HG03565 (cell line): ENCODE data around the gene ABCE1.

ENCODE experiments used
- ATAC-seq: cut with Tn5 transposase; IDR thresholded peaks from one replicate; pipeline ENCODE4 v1.9.1; 2021; ENCODE audit warnings: mild to moderate bottlenecking, moderate library complexity; ENCODE audit not compliant: unreplicated experiment

The ABCE1 gene

DNA sequence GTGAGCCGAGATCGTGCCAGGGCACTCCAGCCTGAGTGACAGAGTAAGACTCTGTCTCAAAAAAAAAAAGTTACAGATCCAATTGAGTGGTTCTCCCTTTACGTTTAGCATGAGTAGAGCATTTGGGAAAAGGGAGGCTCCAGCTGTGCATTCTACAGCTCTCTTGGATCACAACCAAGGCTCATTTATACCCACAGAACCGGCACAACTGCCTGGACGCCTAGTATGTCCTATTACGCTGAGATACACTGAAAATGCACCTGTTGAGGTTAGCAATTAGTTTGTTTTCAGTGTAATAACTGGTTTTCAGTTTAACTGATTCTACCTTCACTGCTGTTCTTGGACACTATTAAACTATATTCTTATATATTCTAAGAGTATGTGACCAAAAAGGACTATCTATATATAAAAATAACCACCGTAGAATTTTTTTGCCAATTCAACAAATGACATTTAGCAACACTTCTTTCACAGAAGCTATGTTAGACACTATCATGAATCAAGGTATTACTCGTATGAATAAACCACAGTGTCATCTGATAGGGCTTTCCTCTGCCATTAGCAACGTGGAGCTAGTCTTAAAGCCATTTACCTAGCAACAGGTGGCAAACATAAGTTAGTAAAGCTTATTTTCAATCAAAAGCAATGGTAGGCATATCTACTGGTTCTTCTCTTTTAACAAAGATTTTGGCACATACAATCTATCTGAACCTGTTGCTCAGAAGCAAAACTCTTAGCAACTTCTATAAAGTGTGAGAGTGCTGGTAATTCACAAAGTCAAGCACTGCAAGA lies 78.7 kb downstream of the ABCE1 start:
- no peak for ATAC-seq

DNA sequence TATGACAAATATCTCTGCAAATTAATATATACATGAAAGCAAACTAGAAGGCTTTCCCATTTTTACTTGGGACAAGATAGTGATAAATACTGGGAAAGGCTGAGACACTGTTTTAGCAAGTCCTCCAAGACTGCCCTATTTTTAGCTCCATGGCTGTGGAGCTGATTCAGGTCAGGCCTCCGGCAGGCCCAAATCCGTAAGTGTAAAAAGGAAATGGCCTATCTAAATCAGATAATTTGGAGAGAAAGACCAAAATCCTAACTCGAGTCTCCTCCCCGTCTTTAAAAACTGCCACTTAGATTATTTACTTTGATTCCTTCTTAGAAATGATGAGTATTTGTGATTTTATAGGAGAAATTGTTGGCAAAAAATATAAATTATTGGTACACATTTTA lies 79.4 kb downstream of the ABCE1 start:
- no peak for ATAC-seq

GRCh38 chr4:145177906-145178538 lies 79.9 kb downstream of the ABCE1 start:
- ATAC-seq: no peak

GRCh38 chr4:145178740-145179280 lies 80.7 kb downstream of the ABCE1 start:
- ATAC-seq: no peak
